ENCODE data around the gene GDPD4.

Gene GDPD4

DNA sequence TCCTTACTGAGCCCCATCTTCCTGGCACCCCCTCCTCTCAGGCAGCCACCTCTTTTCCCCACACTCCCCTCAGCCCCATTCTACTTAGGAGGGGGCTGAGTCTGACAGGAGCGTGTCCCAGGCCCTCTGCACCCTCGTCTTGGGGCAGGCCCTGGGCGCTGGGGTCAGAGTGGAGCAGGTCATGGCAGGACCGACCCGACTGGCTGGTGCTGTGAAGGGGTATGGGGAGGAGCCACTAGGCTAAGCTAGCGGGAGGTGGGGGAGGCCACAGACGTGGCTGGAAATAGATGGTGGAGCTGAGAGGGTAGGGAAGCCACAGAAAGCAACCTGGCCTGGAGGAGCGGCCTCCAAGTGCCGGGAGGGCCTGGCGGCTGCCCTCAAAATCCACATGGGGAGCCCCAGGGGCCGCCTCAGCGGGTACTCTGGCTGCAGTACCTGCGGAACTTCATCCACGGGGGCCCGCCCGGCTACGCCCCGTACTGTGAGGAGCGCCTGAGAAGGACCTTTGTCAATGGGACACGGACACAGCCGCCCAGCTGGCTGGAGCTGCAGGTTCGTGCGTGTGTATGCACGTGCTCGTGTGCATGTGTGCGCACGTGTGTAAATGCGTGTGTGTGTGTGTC, 111.8 kb downstream of the GDPD4 start:
- DNase-seq = no peak

GRCh38 chr11:77188633-77189491, 112.6 kb downstream of the GDPD4 start:
- DNase-seq = no peak

- peak; percentile 79 for DNase-seq
Observed at GRCh38 chr11:77187776-77188632, 113.5 kb downstream of the GDPD4 start.

DNA sequence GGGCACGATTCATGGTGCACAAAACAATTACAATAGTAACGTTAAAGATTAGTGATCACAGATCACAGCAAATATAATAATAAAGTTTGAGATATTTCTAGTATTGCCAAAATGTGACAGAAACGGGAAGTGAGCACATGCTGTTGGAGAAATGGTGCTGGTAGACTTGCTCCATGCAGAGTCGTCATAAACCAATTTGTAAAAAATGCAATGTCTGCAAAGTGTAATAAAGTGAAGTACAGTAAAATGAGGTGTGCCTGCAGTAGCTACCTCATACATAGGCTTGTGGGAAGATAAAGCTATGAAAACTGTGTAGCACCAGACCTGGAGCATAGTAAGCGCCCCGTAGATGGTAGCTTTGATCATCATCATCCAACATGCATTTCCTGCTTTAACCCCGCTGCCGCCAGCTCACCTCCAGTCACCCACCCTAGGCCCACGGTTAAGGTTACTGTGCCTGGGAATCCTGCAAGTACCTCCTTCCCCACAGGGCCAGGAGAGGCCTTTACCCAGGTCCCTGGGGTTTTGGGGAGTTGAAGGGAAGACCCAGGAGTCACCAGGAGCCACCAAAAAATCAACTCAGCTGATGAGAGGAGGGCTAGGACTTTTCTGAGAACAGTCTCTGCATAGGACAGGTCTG, 114.3 kb downstream of the GDPD4 start:
- DNase-seq = no peak

DNA sequence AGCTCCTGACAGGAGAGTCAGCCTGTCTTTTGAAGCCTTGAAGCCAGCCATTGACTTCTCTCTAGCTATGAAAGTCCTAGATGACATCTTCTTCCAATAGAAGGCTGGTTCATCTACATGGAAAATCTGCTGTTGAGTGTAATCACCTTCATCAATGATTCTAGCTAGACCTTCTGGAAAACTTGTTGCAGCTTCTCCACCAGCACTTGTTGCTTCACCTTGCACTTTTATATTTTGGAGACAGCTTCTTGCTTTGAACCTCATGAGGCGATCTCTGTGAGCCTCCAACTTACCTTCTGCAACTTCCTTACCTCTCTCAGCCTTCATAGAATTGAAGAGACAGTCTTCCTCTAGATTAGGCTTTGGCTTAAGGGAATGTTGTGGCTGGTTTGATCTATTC, 115.2 kb downstream of the GDPD4 start:
- DNase-seq = no peak

- DNase-seq = no peak
Observed at GRCh38 chr11:77184136-77184860, 117.2 kb downstream of the GDPD4 start.

- DNase-seq = peak; percentile 75
Observed at GRCh38 chr11:77183431-77183984, 118.0 kb downstream of the GDPD4 start.

DNA sequence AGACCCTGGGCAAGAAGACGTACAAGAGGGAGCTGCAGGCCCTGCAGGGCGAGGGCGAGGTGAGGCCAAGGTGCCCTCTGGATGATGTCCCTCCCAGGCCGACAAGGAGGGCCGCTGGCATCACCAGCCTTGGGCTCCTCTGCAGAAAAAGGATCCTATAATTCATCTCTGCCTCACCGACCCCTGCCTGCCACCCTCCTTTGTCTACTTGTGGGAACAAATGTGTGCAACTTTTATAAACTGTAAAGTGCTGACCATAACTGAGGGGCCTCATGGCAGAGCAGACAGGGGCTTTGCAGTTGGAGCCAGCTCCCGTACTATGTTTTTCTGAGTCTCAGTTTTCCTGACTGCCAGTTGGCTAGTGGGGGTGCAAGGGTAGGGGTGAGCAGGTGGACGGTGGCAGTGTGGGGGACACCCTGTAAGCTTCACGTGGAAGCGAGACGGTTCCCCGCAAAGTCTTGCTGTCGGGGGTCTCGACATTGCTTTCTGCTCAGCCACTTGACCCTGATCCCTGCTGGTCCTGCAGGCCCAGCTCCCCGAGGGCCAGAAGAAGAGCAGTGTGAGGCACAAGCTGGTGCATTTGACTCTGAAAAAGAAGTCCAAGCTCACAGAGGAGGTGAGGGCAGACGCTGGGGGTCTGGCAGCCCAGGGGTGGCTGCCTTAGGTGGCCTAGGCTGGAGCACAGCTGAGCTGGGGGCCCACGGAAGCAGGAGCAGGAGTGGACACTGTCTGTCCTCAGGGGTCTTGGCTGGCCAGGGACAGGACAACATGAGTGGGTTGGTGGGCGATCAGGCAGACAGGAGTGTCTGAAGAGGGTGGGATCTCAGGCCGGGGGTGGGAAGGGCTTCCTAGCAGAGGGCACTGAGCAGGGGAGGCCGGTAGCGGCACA, 118.7 kb downstream of the GDPD4 start:
- no peak for DNase-seq

- DNase-seq = no peak
Observed at GRCh38 chr11:77181799-77182541, 119.5 kb downstream of the GDPD4 start.

GRCh38 chr11:77181226-77181625, 120.3 kb downstream of the GDPD4 start:
- DNase-seq = no peak

DNA sequence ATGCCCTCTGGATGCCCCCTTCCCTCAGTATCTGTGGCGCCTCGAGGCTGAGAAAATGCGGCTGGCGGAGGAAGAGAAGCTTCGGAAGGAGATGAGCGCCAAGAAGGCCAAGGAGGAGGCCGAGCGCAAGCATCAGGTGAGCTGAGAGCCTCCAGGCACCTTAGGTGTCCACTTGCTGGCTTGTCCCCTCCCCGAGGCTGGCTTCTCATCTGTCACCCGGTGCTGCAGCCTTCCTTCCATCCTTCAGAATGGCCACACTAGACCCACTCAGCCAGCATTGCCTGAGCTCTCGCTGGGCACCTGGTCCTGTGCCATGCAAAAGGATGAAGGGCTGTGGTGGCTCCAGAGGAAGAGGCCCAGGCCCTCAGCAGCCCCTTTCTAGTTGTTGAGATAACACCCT, 121.1 kb downstream of the GDPD4 start:
- DNase-seq = no peak

DNA sequence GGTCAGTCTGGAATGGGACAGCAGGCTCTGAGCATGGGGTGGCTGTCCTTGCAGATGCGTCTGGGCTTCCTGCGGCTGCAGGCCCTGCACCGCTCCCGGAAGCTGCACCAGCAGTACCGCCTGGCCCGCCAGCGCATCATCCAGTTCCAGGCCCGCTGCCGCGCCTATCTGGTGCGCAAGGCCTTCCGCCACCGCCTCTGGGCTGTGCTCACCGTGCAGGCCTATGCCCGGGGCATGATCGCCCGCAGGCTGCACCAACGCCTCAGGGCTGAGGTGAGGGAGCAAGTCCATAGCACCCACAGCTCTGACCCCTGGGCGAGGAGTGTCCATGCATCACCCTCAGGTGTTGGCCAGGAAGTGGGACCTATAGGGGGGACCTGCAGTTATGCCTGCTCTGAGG, 121.8 kb downstream of the GDPD4 start:
- no peak for DNase-seq

DNA sequence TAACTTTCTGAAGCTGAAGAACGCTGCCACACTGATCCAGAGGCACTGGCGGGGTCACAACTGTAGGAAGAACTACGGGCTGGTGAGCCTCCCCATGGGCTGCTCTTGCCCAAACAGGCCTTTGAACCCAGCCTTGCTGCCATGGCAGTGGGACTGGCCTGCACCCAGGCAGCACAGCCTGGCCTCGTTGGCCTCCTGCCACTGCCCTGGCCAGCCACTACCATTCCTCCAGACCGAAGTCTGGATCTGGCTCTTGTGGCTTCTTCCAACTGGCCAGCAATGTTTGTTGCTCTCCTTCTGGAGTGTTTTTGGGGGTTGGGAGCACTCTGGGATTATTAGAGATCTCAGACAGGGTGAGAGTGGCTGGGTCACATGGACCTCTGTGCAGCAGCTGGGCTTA, 122.4 kb downstream of the GDPD4 start:
- peak; percentile 63 for DNase-seq

- DNase-seq = no peak
Observed at GRCh38 chr11:77178150-77178549, 123.3 kb downstream of the GDPD4 start.

DNA sequence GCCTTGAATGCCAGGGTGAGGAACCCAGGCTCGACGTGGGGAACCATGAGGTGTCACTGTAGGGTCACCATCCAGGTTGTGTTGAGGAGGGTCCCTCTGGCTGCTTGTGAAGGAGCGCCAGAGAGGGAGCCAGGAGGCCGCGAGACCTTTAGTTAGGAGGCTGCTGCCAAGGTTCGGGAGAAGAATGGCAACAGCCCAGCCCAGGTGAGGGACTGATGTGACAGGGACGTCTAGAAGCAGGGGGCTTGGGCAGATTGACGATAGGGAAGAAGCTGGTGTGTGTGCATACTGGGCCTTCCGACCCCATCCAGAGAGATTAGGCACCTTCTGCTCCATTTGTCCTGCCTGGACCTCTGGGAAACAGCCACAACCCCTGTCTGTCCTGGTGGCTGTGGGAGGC, 124.5 kb downstream of the GDPD4 start:
- DNase-seq = no peak

DNA sequence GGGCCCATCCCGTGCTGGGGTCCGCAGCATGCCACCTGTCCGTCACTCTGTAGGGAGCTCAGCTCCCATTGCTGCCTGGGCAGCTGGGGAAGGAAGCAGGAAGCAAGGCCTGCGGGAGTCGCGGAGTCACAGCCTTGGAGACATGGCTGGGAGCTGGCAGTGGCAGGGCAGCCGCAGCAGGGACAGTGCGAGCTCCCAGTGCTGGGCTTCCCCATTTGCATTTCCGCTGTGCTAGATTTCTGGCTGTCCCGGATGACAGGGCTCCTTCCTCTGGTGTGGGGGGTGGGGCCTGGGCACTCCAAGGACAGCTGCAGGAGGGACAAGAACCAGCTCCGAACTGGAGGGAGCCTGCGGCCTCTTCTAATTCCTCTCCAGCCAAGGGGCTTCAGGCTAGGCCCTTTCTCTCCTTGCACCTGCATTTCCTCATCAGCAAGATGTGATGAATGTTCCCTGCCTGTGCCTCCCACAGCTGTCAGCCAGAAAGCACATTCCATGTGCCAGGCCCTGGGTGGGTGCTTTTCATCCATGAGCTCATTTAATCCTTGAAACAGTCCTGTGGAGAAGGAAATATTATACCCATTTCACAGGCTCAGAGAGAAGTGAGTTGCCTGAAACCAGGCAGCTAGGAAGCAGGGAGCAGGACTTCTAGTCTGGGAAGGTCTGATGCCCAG, 125.5 kb downstream of the GDPD4 start:
- DNase-seq = peak; percentile 24

DNA sequence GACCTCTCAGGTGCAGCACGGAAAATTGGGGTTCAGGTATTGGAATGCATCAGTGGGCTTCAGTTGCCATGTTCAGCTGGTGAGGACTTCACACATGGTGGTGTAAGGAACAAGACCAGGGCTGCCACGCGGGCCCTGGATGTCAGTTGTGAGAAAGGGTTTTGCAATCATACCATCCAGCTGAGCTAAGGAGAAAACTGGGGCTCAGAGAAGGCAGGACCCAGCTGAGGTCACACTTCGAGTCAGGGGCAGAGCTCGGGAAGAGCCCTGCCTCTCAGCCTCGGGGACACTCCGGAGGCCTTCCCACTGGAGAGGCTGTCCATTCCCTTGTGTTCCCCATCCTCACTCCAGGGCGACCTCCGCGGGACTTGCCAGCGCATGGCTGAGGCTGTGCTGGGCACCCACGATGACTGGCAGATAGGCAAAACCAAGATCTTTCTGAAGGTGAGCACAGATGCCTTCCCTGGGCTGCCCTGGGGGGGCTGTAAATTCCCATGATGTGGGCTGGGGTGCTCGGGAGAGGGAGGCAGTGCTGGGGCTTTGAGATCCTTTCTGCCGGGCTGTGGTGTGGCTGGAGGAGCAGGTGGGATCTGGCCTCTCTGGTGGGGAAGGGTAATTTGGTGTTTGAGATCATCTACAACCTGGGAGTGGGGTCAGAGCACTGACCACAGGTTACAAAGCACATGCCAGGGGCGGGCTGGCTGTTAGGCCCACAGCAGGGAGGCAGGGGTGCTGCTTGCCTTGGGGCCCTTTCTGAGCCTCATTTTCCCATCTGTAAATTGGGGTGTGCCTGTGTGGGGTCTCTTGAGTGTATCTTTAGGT, 126.3 kb downstream of the GDPD4 start:
- DNase-seq = peak; percentile 5

DNA sequence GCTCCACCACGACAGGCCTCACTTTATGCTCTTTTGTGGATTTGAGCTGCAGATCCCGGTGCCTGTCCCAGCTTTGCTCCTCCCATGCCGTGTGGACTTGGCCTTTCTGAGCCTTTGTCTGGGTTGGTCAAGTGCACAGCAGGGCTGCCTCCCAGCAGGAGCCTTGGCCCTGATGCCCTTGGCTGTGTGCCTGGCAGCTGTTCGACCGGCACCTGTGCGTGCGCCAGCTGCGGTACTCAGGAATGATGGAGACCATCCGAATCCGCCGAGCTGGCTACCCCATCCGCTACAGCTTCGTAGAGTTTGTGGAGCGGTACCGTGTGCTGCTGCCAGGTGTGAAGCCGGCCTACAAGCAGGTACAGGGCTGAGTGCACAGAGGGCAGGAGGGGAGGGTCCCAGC, 126.9 kb downstream of the GDPD4 start:
- DNase-seq = no peak

DNA sequence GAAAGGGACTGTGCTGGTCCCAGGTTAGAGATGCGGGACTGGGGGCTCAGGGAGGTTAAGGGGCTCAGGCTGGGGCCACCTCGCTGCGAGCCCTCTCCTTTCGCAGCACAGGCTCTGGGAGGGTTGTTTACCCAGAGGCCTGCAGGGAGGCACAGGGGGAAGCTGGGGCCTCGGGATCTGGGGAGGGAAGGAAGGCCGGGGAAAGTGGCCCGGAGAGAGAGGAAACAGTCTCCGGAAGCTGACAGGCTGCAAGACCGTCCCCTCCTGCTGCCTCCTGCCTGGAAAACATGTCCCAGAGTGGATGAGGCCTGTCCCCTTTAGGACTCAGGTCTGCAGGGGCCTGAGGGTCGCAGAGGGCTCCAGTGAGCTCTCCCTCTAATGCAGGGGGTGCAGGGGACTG, 128.0 kb downstream of the GDPD4 start:
- no peak for DNase-seq
